GM12874 (cell line): Measurements from ENCODE around the gene ROR1.

Experiments
- CTCF ChIP-seq: IDR thresholded peaks from 2 replicates; pipeline ENCODE4 v1.5.1; 2011; ENCODE audit warnings: low read depth, mild to moderate bottlenecking, control low read depth, low read length, moderate library complexity; ENCODE audit not compliant: insufficient read depth

Gene ROR1

DNA sequence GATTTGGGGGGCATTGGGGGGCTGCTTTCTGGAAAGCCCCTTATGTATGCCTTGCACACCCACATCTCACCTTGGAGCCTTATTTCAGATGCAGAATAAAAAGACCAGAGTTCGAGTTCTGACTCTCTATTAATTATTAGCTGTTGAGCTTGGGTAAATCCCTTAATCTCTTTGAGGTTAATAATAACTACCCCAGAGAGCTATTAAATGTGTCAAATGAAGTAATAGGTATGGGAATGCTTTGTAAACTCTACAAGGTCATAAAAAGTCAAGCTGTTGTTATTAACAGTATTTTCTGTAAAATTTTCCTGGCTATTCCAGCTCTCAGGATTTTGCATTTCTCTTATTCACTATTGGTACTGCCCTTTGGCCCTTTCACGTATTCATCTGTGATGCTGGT, 122.9 kb downstream of the ROR1 start:
- no peak for TF ChIP-seq CTCF

DNA sequence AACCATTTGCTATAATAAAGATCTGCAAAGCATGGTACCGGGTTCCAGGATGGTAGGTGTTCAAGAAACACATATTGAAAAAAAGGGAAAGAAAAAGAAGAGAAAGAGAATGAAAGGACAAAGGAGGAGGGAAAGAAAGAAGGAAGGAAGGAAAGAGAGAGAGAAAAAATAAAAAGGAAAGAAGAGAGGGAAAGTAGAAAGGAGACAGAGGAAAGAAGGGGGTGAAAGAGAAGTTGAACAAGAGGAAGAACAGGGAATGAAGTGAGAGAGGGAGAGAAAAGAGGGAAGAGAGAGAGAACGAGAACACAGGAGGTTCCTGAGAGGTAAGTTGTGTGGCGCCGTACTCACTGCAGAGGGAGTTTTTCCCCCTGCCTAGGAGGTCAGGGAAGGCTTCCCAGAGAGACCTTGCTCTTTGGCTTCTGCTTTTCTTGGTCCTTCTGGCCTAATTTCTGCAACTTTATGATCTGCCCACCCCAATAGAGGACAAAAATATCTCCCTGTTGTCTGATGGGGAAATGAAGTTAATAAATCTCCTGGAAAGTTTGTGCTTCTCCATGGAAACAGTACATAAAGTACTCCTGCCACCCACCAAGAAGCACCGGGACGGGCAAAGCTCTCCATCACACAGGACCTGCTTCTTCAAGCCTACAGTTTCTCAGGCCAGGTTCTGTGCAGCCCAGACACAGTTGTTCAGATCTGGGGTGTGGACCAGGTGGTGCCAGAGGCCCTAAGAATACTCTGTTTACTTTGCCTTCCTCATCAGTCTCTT, 124.8 kb downstream of the ROR1 start:
- TF ChIP-seq CTCF, result no peak

GRCh38 chr1:63901094-63901493, 127.3 kb downstream of the ROR1 start:
- no peak for TF ChIP-seq CTCF

GRCh38 chr1:63902844-63903589, 129.2 kb downstream of the ROR1 start:
- no peak for TF ChIP-seq CTCF

GRCh38 chr1:63903947-63904610, 130.3 kb downstream of the ROR1 start:
- TF ChIP-seq CTCF, result no peak

GRCh38 chr1:63904826-63905225, 131.0 kb downstream of the ROR1 start:
- no peak for TF ChIP-seq CTCF

GRCh38 chr1:63906047-63906704, 132.4 kb downstream of the ROR1 start:
- no peak for TF ChIP-seq CTCF
